MCF 10A (cell line): ENCODE results near the gene ANGPT4. TPM values are rescaled to one million over a fixed set of nuclear protein-coding genes. Genes with fewer than 3 reads are reported as not detected.
A peak's percentile ranks its signal among the peaks of the same experiment; 100 is the strongest.

Experiments used
- Bru-seq: library from RNA; stranded (reverse); fragments of 400-500 nt; gene quantifications from one replicate; lab custom pipeline; 2021; lab: Mats Ljungman, UMichigan
- BruChase-seq, 2 experiments: library from RNA; stranded (reverse); fragments of 400-500 nt; gene quantifications; one replicate each; lab custom pipeline; 2021; lab: Mats Ljungman, UMichigan
- BruUV-seq: library from RNA; stranded (reverse); fragments of 400-500 nt; replicated peaks from 2 replicates; lab custom pipeline; 2021; lab: Mats Ljungman, UMichigan
- CTCF ChIA-PET: fragments of 300-600 bp; sonication (Branson Sonifier 250); formaldehyde crosslinking; extraction: SDS; loops from one replicate; lab custom pipeline; 2021; ENCODE audit warnings: antibody characterized with exemption, inconsistent platforms; lab: Yijun Ruan, JAX
- POLR2A ChIA-PET: fragments of 300-600, 350-650 bp; sonication (Branson Sonifier 250); formaldehyde crosslinking; extraction: SDS; loops from one replicate; lab custom pipeline; 2020; ENCODE audit warnings: antibody characterized with exemption, inconsistent platforms; lab: Yijun Ruan, JAX
- DNase-seq: peaks from one replicate; pipeline ENCODE4 v3.0.0-alpha.2; 2018; ENCODE audit not compliant: unreplicated experiment
- H3K27ac Mint-ChIP-seq: one replicate; pipeline ENCODE4 v1.8.0; 2022; ENCODE audit warnings: mild to moderate bottlenecking, low read depth, mixed read lengths; ENCODE audit not compliant: unreplicated experiment
- H3K27me3 Mint-ChIP-seq: one replicate; pipeline ENCODE4 v1.8.0; 2022; ENCODE audit warnings: mixed read lengths; ENCODE audit not compliant: insufficient read depth, unreplicated experiment
- H3K36me3 Mint-ChIP-seq: one replicate; pipeline ENCODE4 v1.8.0; 2022; ENCODE audit warnings: mild to moderate bottlenecking, moderate library complexity, mixed read lengths; ENCODE audit not compliant: insufficient read depth, unreplicated experiment
- H3K4me1 Mint-ChIP-seq: one replicate; pipeline ENCODE4 v1.8.0; 2022; ENCODE audit warnings: mixed read lengths; ENCODE audit not compliant: insufficient read depth, unreplicated experiment
- H3K4me3 Mint-ChIP-seq: one replicate; pipeline ENCODE4 v1.8.0; 2022; ENCODE audit warnings: mild to moderate bottlenecking, moderate library complexity, mixed read lengths; ENCODE audit not compliant: unreplicated experiment
- H3K9me3 Mint-ChIP-seq: one replicate; pipeline ENCODE4 v1.8.0; 2022; ENCODE audit warnings: mixed read lengths; ENCODE audit not compliant: unreplicated experiment
- CTCF ChIP-seq: fragments of 200-600 bp; IDR thresholded peaks from one replicate; pipeline ENCODE4 v1.8.0; 2022; ENCODE audit warnings: antibody characterized with exemption, mild to moderate bottlenecking; ENCODE audit not compliant: unreplicated experiment
- intact Hi-C: fragments of 100-400 bp; cut with micrococcal nuclease; formaldehyde crosslinking; loops from 2 replicates; pipeline ENCODE4 v1.14.1; 2022
- long read RNA-seq: library from polyadenylated mRNA; stranded (forward); transcript quantifications from one replicate; pipeline ENCODE4 v2.0.0, GENCODE V29; 2022
- total RNA-seq: library from RNA; stranded (reverse); gene quantifications from 2 replicates; pipeline ENCODE4 v1.2.3, GENCODE V29; 2022

ANGPT4 gene, protein sequence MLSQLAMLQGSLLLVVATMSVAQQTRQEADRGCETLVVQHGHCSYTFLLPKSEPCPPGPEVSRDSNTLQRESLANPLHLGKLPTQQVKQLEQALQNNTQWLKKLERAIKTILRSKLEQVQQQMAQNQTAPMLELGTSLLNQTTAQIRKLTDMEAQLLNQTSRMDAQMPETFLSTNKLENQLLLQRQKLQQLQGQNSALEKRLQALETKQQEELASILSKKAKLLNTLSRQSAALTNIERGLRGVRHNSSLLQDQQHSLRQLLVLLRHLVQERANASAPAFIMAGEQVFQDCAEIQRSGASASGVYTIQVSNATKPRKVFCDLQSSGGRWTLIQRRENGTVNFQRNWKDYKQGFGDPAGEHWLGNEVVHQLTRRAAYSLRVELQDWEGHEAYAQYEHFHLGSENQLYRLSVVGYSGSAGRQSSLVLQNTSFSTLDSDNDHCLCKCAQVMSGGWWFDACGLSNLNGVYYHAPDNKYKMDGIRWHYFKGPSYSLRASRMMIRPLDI
- total RNA-seq (not detected in 2 replicates), Bru-seq, nascent RNA (percentile 8 among the genes with signal in this experiment), BruChase-seq, experiment 1, labeled RNA remaining after a 6-hour chase (percentile 7 among the genes with signal in this experiment), BruChase-seq, experiment 2, labeled RNA remaining after a 2-hour chase (percentile 4 among the genes with signal in this experiment)
- long read RNA-seq: 0 reads

- Mint-ChIP-seq H3K36me3 (no peaks in the 10 kb centered on the region), H3K27ac (no peak within 1 kb of the TSS)
- no TSS peak for BruUV-seq
These were observed at the start of gene ANGPT4 for GRCh38 chr20:916125-916799. TSS of gene ANGPT4 (minus strand) at chr20:916334. CDS start at chr20:916214, 120 bp downstream.

DNA sequence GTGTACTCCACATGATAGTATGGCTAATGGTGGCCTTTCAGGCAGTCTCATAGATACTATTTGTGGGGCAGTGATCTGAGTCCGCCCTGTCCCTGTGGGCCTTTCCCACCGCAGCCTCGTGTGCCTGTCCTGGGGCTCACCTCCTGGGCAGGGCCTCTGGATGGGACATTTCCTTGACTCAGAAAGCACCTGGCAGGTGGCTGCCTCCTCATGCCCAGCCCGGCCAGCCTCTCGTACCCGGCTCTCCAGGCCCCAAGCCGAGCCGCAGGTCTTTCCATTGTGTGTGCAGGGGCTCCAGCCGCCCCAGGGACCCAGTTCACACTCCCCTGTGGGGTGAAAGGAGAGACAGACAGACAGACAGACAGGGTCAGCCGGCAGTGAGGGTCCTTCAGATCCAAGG lies 47.7 kb upstream of the ANGPT4 start:
- intact Hi-C loops: no loop called here
- H3K4me3 Mint-ChIP-seq: no peak overlapping the region
- no peaks in the 10 kb centered on the region for H3K9me3 Mint-ChIP-seq
- no peaks in the 10 kb centered on the region for H3K4me1 Mint-ChIP-seq
- no peak overlapping the region for H3K27ac Mint-ChIP-seq
- TF ChIP-seq CTCF: no peak
- peaks cover 51% of the 10 kb centered on the region for H3K27me3 Mint-ChIP-seq
- no TSS peak for BruUV-seq
- ChIA-PET CTCF (interaction anchor here (0.7 to 5.6 kb wide), 4 partner anchors 7 to 147 kb away, joined by 3 to 48 read pairs (median 12); no protein-coding TSS in a partner anchor), POLR2A (no interaction called here)
- no peak for DNase-seq
- peaks cover 2% of the 10 kb centered on the region for H3K36me3 Mint-ChIP-seq

More at GRCh38 chr20:916125-916799, at the start of gene ANGPT4:
- Mint-ChIP-seq H3K9me3 (no peaks in the 10 kb centered on the region), H3K4me3 (no peak within 1 kb of the TSS), H3K27me3 (peaks cover 34% of the 10 kb centered on the region), H3K4me1 (peaks cover 11% of the 10 kb centered on the region)
- no peak for TF ChIP-seq CTCF
- ChIA-PET CTCF (interaction anchor here (0.6 to 0.7 kb wide), 2 partner anchors 10 to 246 kb away, joined by 3 read pairs; no protein-coding TSS in a partner anchor), POLR2A (interaction anchor here (0.7 kb wide), 1 partner anchor 44 kb away, joined by 3 read pairs; no protein-coding TSS in a partner anchor)
- no peak for DNase-seq
- intact Hi-C loops: no loop called here

DNA sequence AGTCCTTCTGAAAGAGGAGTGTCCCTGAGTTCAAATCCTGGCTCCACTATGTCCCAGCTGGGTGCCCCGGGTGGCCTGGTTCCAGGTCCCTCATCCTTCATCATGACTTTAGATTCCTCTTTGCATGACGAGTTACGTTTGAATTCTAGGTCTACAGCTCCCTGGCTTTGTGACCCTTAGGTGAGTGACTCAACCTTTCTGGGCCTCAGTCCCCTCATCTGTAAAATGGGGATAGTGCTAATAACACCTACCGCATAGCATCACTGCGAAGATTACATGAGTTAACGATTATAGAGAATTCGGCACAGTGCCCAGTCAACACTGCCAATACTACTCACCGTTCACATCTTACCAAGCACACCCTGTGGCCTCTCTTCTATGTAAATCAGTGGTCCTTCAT lies 46.5 kb upstream of the ANGPT4 start:
- intact Hi-C loops: no loop called here
- DNase-seq: no peak
- Mint-ChIP-seq H3K9me3 (no peaks in the 10 kb centered on the region), H3K27me3 (peaks cover 55% of the 10 kb centered on the region), H3K36me3 (no peaks in the 10 kb centered on the region), H3K27ac (no peak overlapping the region), H3K4me1 (no peaks in the 10 kb centered on the region), H3K4me3 (no peak overlapping the region)
- ChIA-PET POLR2A (interaction anchor here (1.3 kb wide), 1 partner anchor 122 kb away, joined by 4 read pairs; no protein-coding TSS in a partner anchor), CTCF (interaction anchor here (2.4 to 3.0 kb wide), 2 partner anchors 144 to 146 kb away, joined by 10 to 13 read pairs; no protein-coding TSS in a partner anchor)
- no peak for TF ChIP-seq CTCF
- no TSS peak for BruUV-seq
